Activated naive CD4-positive, alpha-beta T cell treated with anti-CD3 and anti-CD28 coated beads, Interleukin-2, amount 50 U/mL, for 72 hours (primary cell): Measurements from ENCODE around the gene CD3G. TPM values are rescaled to one million over a fixed set of nuclear protein-coding genes. Genes with fewer than 3 reads are reported as not detected.

ENCODE experiments used
- ATAC-seq, 2 donors: fragments of 150-1000 bp; cut with Tn5 transposase; 2 replicates each; pipeline ENCODE4 v1.10.0; 2021; ENCODE audit warnings: mild to moderate bottlenecking in 2 of 2, moderate library complexity in 2 of 2
- DNase-seq, 2 donors: peaks; one replicate each; pipeline ENCODE4 v3.0.0; 2021 to 2022; ENCODE audit warnings: low spot score in 2 of 2
- H3K27ac Mint-ChIP-seq, 2 donors: one replicate each; pipeline ENCODE4 v1.8.0; 2022; ENCODE audit warnings: mild to moderate bottlenecking in 2 of 2, mixed read lengths in 2 of 2
- H3K36me3 Mint-ChIP-seq, 2 donors: one replicate each; pipeline ENCODE4 v1.8.0; 2022; ENCODE audit warnings: mixed read lengths in 2 of 2
- H3K9me3 Mint-ChIP-seq, 2 donors: one replicate each; pipeline ENCODE4 v1.8.0; 2022; ENCODE audit warnings: mixed read lengths in 2 of 2
- total RNA-seq, 2 donors: library from RNA; stranded (reverse); gene quantifications; one replicate each; pipeline ENCODE4 v1.2.3, GENCODE V29; 2022

Gene CD3G
- total RNA-seq, 2 donors from 2014 or later = 82.9 to 123 TPM

GRCh38 chr11:118318581-118319336, 25.4 kb upstream of the CD3G start:
- DNase-seq (no peak), ATAC-seq (peak in 1 of 2 donors; percentile 32)
- peaks cover 13 to 20% of the 10 kb centered on the region in 2 donors for H3K36me3 Mint-ChIP-seq
- H3K9me3 Mint-ChIP-seq = no peaks in the 10 kb centered on the region
- H3K27ac Mint-ChIP-seq = peak overlapping the region in 1 of 2 donors; percentile 44

GRCh38 chr11:118319337-118319707, 24.8 kb upstream of the CD3G start:
- ATAC-seq (no peak), DNase-seq (no peak)
- Mint-ChIP-seq H3K36me3 (peaks cover 13 to 14% of the 10 kb centered on the region in 2 donors), H3K9me3 (no peaks in the 10 kb centered on the region), H3K27ac (peak overlapping the region in 1 of 2 donors; percentile 44)

- no peak overlapping the region for H3K27ac Mint-ChIP-seq
Observed at GRCh38 chr11:118320515-118320914, 23.6 kb upstream of the CD3G start.

DNA sequence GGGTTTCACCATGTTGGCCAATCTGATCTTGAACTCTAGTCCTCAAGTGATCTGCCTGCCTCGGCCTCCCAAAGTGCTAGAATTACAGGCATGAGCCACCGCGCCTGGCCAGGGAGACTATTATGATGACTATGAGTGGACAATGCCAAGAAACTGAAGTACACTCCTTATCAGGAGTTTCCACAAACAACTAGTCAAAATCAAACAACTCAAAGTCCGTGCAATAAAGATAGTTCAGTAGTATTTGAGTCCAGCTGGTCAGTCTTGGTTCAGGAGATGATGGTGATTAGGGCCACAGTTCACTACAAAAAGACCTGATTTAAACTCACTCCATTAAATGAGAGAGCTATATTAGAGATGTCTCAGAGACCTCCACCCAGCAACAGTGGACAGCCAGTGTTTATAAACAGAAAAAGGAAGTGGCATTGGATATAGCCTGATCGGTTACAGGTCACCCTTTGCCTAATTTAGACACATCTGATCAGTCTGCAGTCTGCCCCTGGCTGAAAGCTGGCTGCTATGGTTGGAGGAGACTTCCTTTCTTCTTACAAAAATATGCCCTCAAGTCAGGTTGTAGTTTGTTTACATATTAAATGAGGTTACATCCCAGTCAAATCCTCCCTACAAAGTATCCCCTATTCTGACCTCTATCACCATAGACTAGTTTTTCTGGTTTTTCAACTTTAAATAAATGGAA, 22.6 kb upstream of the CD3G start:
- ATAC-seq (no peak), DNase-seq (no peak)
- Mint-ChIP-seq H3K9me3 (no peaks in the 10 kb centered on the region), H3K36me3 (peaks cover 7 to 10% of the 10 kb centered on the region in 2 donors), H3K27ac (no peak overlapping the region)

More at GRCh38 chr11:118320515-118320914, 23.6 kb upstream of the CD3G start:
- DNase-seq (no peak), ATAC-seq (no peak)
- H3K36me3 Mint-ChIP-seq = peaks cover 10% of the 10 kb centered on the region in 2 donors
- H3K9me3 Mint-ChIP-seq = no peaks in the 10 kb centered on the region

DNA sequence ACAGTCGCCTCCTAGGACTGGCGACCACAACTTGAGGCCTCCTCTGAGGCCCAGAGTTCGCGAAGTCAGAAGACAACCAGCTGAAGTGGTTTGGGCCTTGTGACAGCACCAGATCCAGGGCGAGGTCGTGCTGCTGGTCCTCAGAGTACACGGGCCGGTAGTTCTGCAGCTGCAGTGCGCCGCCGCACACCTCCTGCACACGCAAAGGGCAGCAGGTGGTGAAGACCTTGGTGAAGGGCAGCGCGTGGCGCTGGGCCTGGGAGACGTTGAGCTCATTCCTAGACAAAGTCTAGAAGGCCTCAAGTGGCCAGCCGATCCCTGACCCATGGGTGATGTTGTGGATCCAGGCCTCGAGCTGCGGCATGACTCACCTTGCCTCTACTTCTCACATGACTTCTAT, 21.4 kb upstream of the CD3G start:
- no peak for ATAC-seq
- no peak for DNase-seq
- H3K9me3 Mint-ChIP-seq = peaks cover under 1 to 3% of the 10 kb centered on the region in 2 donors
- peaks cover 1 to 4% of the 10 kb centered on the region in 2 donors for H3K36me3 Mint-ChIP-seq
- no peak overlapping the region for H3K27ac Mint-ChIP-seq

GRCh38 chr11:118325283-118325682, 18.9 kb upstream of the CD3G start:
- Mint-ChIP-seq H3K36me3 (peaks cover 4 to 5% of the 10 kb centered on the region in 2 donors), H3K27ac (no peak overlapping the region), H3K9me3 (peaks cover 3 to 12% of the 10 kb centered on the region in 2 donors)
- no peak for ATAC-seq
- DNase-seq = no peak

DNA sequence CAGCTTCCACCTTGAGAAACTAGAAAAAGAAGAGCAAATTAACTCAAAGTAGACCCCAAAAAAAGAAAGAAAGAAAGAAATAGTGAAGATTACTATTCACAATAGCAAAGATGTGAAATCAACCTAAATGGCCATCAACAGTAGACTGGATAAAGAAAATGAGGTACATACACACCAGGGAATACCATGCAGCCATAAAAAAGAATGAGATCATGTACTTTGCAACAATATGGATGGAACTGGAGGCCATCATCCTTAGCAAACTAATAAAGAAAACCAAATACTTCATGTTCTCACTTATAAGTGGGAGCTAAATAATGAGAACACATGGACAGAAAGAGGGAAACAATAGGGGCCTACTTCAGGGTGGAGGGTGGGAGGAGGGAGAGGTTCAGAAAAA, 15.4 kb upstream of the CD3G start:
- DNase-seq (no peak), ATAC-seq (no peak)
- H3K9me3 Mint-ChIP-seq = peaks cover 3 to 12% of the 10 kb centered on the region in 2 donors
- peaks cover 0 to 5% of the 10 kb centered on the region in 2 donors for H3K36me3 Mint-ChIP-seq
- H3K27ac Mint-ChIP-seq = no peak overlapping the region

DNA sequence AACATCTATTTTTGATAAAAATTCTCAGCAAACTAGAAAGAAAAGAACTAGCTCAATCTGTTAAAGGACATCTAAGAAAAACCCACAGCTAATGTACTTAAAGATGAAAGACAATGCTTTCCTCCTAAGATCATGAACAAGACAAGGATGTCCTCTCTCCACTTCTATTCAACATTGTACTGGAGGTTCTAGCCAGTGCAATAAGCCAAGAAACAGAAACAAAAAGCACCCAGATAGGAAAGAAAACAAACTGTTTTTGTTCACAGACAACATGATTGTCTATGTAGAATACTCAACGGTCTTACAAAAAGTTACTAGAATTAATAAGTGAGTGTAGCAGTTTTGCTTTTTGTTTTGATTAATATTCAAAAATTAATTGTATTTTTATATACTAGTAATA, 9.4 kb upstream of the CD3G start:
- Mint-ChIP-seq H3K27ac (peak overlapping the region; percentile 46 to 53), H3K9me3 (no peaks in the 10 kb centered on the region), H3K36me3 (peaks cover 13 to 23% of the 10 kb centered on the region in 2 donors)
- ATAC-seq (no peak), DNase-seq (no peak)

GRCh38 chr11:118338637-118339061, 5.5 kb upstream of the CD3G start:
- Mint-ChIP-seq H3K9me3 (no peaks in the 10 kb centered on the region), H3K27ac (peak overlapping the region; percentile 92 to 100), H3K36me3 (peaks cover 35 to 45% of the 10 kb centered on the region in 2 donors)
- ATAC-seq (peak; percentile 57 to 73), DNase-seq (peak; percentile 76 to 92)

GRCh38 chr11:118339281-118339961, 4.7 kb upstream of the CD3G start:
- peak in 1 of 2 donors; percentile 10 for ATAC-seq
- Mint-ChIP-seq H3K36me3 (peaks cover 42 to 51% of the 10 kb centered on the region in 2 donors), H3K9me3 (no peaks in the 10 kb centered on the region), H3K27ac (peak overlapping the region; percentile 92 to 100)
- no peak for DNase-seq

- Mint-ChIP-seq H3K27ac (peak overlapping the region; percentile 92 to 100), H3K9me3 (no peaks in the 10 kb centered on the region), H3K36me3 (peaks cover 52 to 61% of the 10 kb centered on the region in 2 donors)
- ATAC-seq (no peak), DNase-seq (no peak)
Observed at GRCh38 chr11:118340449-118340848, 3.7 kb upstream of the CD3G start.

- no peak for DNase-seq
- Mint-ChIP-seq H3K27ac (peak overlapping the region; percentile 92 to 99), H3K9me3 (no peaks in the 10 kb centered on the region), H3K36me3 (peaks cover 56 to 66% of the 10 kb centered on the region in 2 donors)
- no peak for ATAC-seq
Observed at GRCh38 chr11:118341261-118341660, 2.9 kb upstream of the CD3G start.

DNA sequence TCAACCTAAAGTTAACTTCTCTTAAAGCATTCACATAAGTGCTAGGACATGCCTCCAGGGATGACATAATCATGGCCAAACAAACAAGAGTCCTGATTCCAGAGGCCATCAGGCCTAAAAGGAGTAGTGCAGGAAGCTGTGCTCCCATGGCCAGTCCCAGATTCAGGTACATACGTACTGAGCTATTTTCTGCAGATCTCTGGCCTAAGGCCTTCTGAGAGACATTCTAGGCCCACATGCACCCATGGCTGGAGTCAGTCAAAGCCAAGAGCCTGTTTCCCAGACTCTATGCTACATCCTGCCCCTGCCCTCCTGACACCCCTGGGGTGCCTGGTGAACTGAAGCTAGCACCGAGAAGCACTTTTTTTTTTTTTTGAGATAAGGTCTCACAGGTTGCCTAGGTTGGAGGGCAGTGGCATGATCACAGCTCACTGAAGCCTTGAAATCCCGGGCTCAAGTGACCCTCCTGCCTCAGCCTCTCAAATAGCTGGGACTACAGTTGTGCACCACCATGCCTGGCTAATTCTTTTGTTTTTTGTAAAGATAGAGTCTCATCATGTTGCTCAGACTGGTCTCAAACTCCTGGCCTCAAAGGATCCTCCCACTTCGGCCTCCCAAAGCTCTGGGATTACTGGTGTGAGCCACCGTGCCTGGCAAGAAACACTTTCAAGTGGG, 2.2 kb upstream of the CD3G start:
- H3K27ac Mint-ChIP-seq = peak overlapping the region; percentile 92 to 99
- DNase-seq (no peak), ATAC-seq (no peak)
- H3K9me3 Mint-ChIP-seq = no peaks in the 10 kb centered on the region
- peaks cover 60 to 64% of the 10 kb centered on the region in 2 donors for H3K36me3 Mint-ChIP-seq

- ATAC-seq = peak; percentile 62 to 68
- no peaks in the 10 kb centered on the region for H3K9me3 Mint-ChIP-seq
- DNase-seq = peak; percentile 57 to 76
- peaks cover 62 to 69% of the 10 kb centered on the region in 2 donors for H3K36me3 Mint-ChIP-seq
- H3K27ac Mint-ChIP-seq = peak within 1 kb of the TSS; percentile 92 to 99
Observed at GRCh38 chr11:118342503-118343161, 1.5 kb upstream of the CD3G start, which contains the start of gene CD3D. Gene CD3D, minus strand, starts transcription at chr11:118342705. Its CDS starts 98 bp downstream, at chr11:118342607.

DNA sequence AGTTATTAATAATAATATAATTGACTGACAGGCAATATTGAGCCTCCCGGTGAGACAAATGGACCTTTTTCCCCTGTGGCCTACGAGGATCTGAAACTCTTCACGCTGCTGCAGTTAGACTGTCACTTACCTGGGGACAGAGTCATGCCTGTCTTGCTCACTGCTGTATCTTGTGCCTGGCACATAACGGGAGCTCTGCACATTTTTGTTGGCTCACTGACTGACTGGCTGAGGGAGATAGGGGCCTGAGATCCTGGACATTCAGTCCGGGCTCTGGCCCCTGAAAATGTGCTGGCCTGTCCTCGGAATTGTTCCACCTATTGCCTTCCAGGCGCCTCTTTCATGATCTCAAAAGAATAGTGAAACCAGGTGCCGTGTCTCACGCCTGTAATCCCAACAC, 896 bp upstream of the CD3G start:
- peak; percentile 44 to 48 for ATAC-seq
- peak; percentile 43 to 61 for DNase-seq
- H3K9me3 Mint-ChIP-seq = no peaks in the 10 kb centered on the region
- H3K36me3 Mint-ChIP-seq = peaks cover 62 to 70% of the 10 kb centered on the region in 2 donors
- H3K27ac Mint-ChIP-seq = peak overlapping the region; percentile 92 to 99

DNA sequence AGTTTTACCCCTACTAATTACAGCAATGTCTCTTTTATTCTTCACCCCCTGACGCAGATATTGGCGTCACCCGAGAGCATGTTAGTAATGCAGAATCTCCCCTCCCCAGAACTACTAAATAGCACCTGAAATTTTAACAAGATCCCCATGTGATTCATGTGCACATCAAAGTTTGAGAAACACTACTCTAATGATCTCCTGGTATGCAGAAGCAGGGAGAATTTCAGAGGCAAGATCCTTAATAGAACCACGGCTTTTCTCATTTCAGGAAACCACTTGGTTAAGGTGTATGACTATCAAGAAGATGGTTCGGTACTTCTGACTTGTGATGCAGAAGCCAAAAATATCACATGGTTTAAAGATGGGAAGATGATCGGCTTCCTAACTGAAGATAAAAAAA, 5.3 kb downstream of the CD3G start:
- peak overlapping the region; percentile 16 to 66 for H3K27ac Mint-ChIP-seq
- H3K36me3 Mint-ChIP-seq = peaks cover 29 to 42% of the 10 kb centered on the region in 2 donors
- DNase-seq = no peak
- H3K9me3 Mint-ChIP-seq = no peaks in the 10 kb centered on the region
- ATAC-seq = peak; percentile 15 to 48
